GM18861 (cell line): Measurements from ENCODE around the gene AGAP1.

Source experiments
- ATAC-seq: cut with Tn5 transposase; IDR thresholded peaks from one replicate; pipeline ENCODE4 v1.9.1; 2021; ENCODE audit not compliant: unreplicated experiment

AGAP1 gene

GRCh38 chr2:235677937-235678336, 184.1 kb downstream of the AGAP1 start:
- no peak for ATAC-seq

- ATAC-seq, result no peak
Measured at GRCh38 chr2:235678712-235679111, 184.9 kb downstream of the AGAP1 start.

- ATAC-seq, result no peak
Measured at GRCh38 chr2:235679471-235679870, 185.6 kb downstream of the AGAP1 start.

GRCh38 chr2:235685024-235685721, 191.3 kb downstream of the AGAP1 start:
- no peak for ATAC-seq

- ATAC-seq, result no peak
Measured at GRCh38 chr2:235688511-235689426, 194.9 kb downstream of the AGAP1 start.

- no peak for ATAC-seq
Measured at GRCh38 chr2:235689427-235689853, 195.6 kb downstream of the AGAP1 start.

- no peak for ATAC-seq
Measured at GRCh38 chr2:235690082-235690808, 196.4 kb downstream of the AGAP1 start.

- ATAC-seq, result no peak
Measured at GRCh38 chr2:235690809-235691450, 197.1 kb downstream of the AGAP1 start.

GRCh38 chr2:235692076-235692475, 198.2 kb downstream of the AGAP1 start:
- ATAC-seq, result no peak

GRCh38 chr2:235692671-235693171, 198.9 kb downstream of the AGAP1 start:
- ATAC-seq, result no peak

- no peak for ATAC-seq
Measured at GRCh38 chr2:235693279-235693678, 199.4 kb downstream of the AGAP1 start.

GRCh38 chr2:235694721-235695601, 201.1 kb downstream of the AGAP1 start:
- no peak for ATAC-seq

- no peak for ATAC-seq
Measured at GRCh38 chr2:235695602-235695895, 201.7 kb downstream of the AGAP1 start.

- ATAC-seq, result no peak
Measured at GRCh38 chr2:235697041-235697440, 203.2 kb downstream of the AGAP1 start.

- no peak for ATAC-seq
Measured at GRCh38 chr2:235698028-235698427, 204.2 kb downstream of the AGAP1 start.

- no peak for ATAC-seq
Measured at GRCh38 chr2:235698491-235698890, 204.6 kb downstream of the AGAP1 start.

- no peak for ATAC-seq
Measured at GRCh38 chr2:235699576-235699975, 205.7 kb downstream of the AGAP1 start.

- no peak for ATAC-seq
Measured at GRCh38 chr2:235701206-235701981, 207.6 kb downstream of the AGAP1 start.

GRCh38 chr2:235702186-235702585, 208.3 kb downstream of the AGAP1 start:
- no peak for ATAC-seq
